HG02973 (cell line): ENCODE data around the gene UBE3D.

ENCODE experiments used
- ATAC-seq: cut with Tn5 transposase; IDR thresholded peaks from one replicate; pipeline ENCODE4 v1.9.1; 2021; ENCODE audit warnings: moderate library complexity; ENCODE audit not compliant: unreplicated experiment

Gene UBE3D

GRCh38 chr6:83065511-83066192 is at the start of gene UBE3D:
TSS of gene UBE3D (minus strand) at chr6:83065841. CDS start at chr6:83065718, 123 bp downstream.
- ATAC-seq = peak; percentile 62

GRCh38 chr6:83114164-83114563 is 48.5 kb upstream of the UBE3D start:
- ATAC-seq = no peak

GRCh38 chr6:83113258-83113657 is 47.6 kb upstream of the UBE3D start:
- ATAC-seq = no peak

GRCh38 chr6:83108378-83108777 is 42.7 kb upstream of the UBE3D start:
- no peak for ATAC-seq

GRCh38 chr6:83098589-83098988 is 32.9 kb upstream of the UBE3D start:
- ATAC-seq = no peak

- ATAC-seq = no peak
These were observed 32.0 kb upstream of the UBE3D start for GRCh38 chr6:83097675-83098074.

GRCh38 chr6:83097204-83097603 is 31.6 kb upstream of the UBE3D start:
- no peak for ATAC-seq

- ATAC-seq = no peak
These were observed 31.1 kb upstream of the UBE3D start for GRCh38 chr6:83096791-83097190.

- no peak for ATAC-seq
These were observed 27.2 kb upstream of the UBE3D start for GRCh38 chr6:83092756-83093399.

- peak; percentile 99 for ATAC-seq
These were observed 21.1 kb upstream of the UBE3D start for GRCh38 chr6:83086751-83087150.

GRCh38 chr6:83083476-83083875 is 17.8 kb upstream of the UBE3D start:
- no peak for ATAC-seq

- no peak for ATAC-seq
These were observed 8.0 kb upstream of the UBE3D start for GRCh38 chr6:83073615-83074014.

GRCh38 chr6:83072726-83073125 is 7.1 kb upstream of the UBE3D start:
- ATAC-seq = no peak

GRCh38 chr6:83071707-83072106 is 6.1 kb upstream of the UBE3D start:
- ATAC-seq = no peak

GRCh38 chr6:83071023-83071422 is 5.4 kb upstream of the UBE3D start:
- ATAC-seq = peak; percentile 53

- ATAC-seq = no peak
These were observed 4.0 kb upstream of the UBE3D start for GRCh38 chr6:83069633-83070032.

- ATAC-seq = no peak
These were observed 3.0 kb upstream of the UBE3D start for GRCh38 chr6:83068616-83069015.

- peak; percentile 77 for ATAC-seq
These were observed 2.1 kb upstream of the UBE3D start, which contains the start of gene DOP1A for GRCh38 chr6:83067448-83068439. TSS of gene DOP1A (plus strand) at chr6:83067671. CDS start at chr6:83096978, 29,307 bp downstream.

- no peak for ATAC-seq
These were observed 3.4 kb downstream of the UBE3D start for GRCh38 chr6:83062225-83062624.

GRCh38 chr6:83061190-83061589 is 4.5 kb downstream of the UBE3D start:
- no peak for ATAC-seq

- peak; percentile 90 for ATAC-seq
These were observed 7.8 kb downstream of the UBE3D start for GRCh38 chr6:83057705-83058321.
